ENCODE data around the gene BEST1.
"Not testable (repeated sequence)": the region's sequence is repeated elsewhere in the genome, so short reads cannot be mapped to it uniquely, and the experiment has no call there.

The BEST1 gene

GRCh38 chr11:61976420-61976800 lies 26.3 kb downstream of the BEST1 start:
- DNase-seq (ENCODE audit: low read depth in 1 of 2, low spot score in 1 of 2), result no peak

- no peak for DNase-seq (ENCODE audit: low read depth in 1 of 2, low spot score in 1 of 2)
These were observed 26.8 kb downstream of the BEST1 start for GRCh38 chr11:61976813-61977475.

- no peak for DNase-seq (ENCODE audit: low read depth in 1 of 2, low spot score in 1 of 2)
These were observed 28.8 kb downstream of the BEST1 start for GRCh38 chr11:61978703-61979661.

GRCh38 chr11:61980783-61981541 lies 30.8 kb downstream of the BEST1 start:
- no peak for DNase-seq (ENCODE audit: low read depth in 1 of 2, low spot score in 1 of 2)

DNA sequence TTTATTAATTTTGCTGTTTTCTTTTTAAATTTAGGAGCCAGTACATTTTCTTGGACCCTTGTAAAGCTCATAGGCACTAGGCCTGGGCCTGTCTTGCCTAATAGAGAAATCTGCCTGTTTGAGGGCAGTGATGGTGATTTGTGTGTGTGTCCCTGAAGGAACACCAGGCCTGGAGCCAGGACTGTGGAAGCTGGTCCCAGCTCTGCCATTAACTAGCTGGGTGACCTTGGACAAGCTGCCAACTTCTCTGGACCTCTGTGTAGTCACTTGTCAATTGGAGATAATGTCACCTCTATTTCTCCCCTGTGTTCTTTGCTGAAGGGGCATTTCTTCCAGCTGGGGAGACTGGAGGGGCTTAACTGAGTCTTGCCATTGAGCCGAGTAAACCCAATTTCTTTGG lies 33.3 kb downstream of the BEST1 start:
- DNase-seq (ENCODE audit: low read depth in 1 of 2, low spot score in 1 of 2), result no peak

DNA sequence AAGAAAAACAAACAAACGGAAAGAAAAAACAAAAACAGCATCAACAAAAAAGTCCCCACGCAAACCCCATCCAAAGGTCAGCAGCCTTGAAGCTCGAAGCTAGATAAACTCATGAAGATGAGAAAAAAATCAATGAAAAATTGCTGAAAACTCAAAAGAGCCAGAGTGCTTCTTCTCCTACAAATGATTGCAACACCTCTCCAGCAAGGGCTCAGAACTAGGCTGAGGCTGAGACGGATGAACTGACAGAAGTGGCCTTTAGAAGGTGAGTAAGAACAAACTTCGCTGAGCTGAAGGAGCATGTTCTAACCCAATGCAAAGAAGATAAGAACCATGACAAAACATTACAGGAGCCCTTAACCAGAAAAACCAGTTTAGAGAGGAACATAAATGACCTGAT lies 35.7 kb downstream of the BEST1 start:
- no peak for DNase-seq (ENCODE audit: low read depth in 1 of 2, low spot score in 1 of 2)

GRCh38 chr11:61994981-61995380 lies 44.8 kb downstream of the BEST1 start:
- DNase-seq (ENCODE audit: low read depth in 1 of 2, low spot score in 1 of 2), result no peak

DNA sequence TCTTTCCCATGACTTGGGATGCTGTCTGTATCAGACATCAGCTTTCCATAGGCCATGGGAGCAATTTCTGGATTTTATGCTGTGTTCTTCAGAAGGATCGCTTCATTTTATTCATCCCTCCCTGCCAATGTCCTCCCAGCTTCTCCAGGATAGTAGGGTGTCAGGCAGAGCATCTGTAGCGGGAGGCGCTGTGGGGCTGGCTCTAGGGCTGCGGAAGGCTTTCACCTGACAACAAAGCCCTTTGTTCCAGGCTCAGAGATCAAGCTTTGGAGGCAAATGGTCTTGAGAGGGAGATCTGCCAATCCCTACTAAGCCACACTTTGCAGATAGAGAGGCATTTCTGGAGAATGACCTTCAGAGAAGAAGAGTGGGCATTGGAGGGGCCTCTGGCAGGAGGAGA lies 46.8 kb downstream of the BEST1 start:
- DNase-seq (ENCODE audit: low read depth in 1 of 2, low spot score in 1 of 2), result no peak

DNA sequence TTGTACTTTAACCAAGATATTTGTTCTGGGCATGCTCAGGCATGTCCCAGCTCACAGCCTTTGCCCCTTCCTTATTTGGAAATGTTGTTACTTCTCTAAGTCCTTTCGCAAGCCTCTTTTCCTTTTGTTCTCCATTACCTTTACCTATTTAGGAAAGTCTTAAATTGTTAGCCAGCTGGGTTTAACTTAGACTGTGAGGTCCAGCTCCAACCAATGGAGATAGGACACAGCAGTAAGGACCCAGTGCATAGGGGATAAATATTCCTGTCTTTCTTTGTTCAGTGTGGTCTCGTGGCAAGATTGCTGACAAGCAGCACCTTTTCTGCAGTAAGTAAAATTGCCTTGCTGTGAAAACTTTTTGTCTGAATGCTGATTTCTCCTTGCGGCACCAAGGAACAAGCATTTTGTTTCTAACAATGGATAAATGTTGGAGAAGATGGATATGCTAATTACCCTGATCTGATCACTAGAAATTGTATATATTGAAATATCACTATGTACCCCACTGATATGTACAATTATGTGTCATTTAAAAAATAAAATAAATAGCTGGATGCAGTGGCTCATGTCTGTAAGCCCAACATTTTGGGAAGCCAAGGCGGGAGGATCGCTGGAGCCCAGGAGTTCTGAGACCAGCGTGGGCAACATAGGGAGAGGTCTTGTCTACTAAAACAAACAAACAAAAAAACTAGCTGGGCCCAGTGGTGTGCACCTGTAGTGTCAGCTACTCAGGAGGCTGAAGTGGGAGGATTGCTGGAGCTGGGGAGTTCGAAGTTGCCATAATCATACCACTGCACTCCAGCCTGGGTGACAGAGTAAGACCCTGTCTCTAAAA lies 49.2 kb downstream of the BEST1 start:
- no peak for DNase-seq (ENCODE audit: low read depth in 1 of 2, low spot score in 1 of 2)

- DNase-seq (ENCODE audit: low read depth in 1 of 2, low spot score in 1 of 2), result no peak
These were observed 50.6 kb downstream of the BEST1 start for GRCh38 chr11:62000539-62001446.

GRCh38 chr11:62001450-62002191 lies 51.5 kb downstream of the BEST1 start:
- DNase-seq (ENCODE audit: low read depth in 1 of 2, low spot score in 1 of 2), result no peak

- DNase-seq (ENCODE audit: low read depth in 1 of 2, low spot score in 1 of 2), result not testable (repeated sequence)
These were observed 52.1 kb downstream of the BEST1 start for GRCh38 chr11:62002283-62002682.

DNA sequence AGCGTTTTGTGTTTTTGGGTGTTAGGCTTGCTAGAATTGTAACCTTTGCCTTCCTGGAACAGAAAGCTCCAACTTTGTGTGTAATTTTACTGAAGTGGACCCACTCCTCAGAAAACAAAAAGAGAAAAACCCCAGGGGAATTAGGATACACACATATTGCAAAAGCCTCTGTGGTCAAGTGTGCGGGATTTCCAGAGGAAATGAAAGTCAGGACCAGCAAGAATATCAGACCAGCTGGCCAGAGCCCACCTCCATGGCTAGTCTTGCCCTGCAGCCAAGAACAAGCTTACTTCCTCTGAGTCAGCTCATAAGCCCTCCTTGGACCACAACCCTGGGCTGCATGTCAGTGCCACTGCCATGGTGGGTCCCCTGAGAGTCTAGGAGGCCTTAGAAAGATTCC lies 54.3 kb downstream of the BEST1 start:
- DNase-seq (ENCODE audit: low read depth in 1 of 2, low spot score in 1 of 2), result no peak

DNA sequence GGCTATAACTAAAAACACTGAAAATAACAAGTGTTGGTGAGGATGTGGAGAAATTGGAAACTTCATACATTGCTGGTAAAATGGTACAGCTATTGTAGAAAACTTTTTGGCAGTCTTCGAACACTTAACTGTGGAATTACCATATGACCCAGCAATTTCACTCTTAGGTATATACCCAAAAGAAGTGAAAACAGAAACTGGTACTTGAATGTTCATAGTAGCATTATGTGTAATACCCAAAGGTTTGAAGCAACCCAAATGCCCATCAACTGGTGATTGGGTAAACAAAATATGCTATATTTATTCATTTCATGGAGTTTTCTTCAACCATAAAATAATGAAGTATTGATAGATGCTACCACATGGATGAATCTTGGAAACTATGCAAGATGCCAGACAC lies 58.0 kb downstream of the BEST1 start:
- no peak for DNase-seq (ENCODE audit: low read depth in 1 of 2, low spot score in 1 of 2)

- DNase-seq (ENCODE audit: low read depth in 1 of 2, low spot score in 1 of 2), result no peak
These were observed 60.9 kb downstream of the BEST1 start for GRCh38 chr11:62010935-62011528.

DNA sequence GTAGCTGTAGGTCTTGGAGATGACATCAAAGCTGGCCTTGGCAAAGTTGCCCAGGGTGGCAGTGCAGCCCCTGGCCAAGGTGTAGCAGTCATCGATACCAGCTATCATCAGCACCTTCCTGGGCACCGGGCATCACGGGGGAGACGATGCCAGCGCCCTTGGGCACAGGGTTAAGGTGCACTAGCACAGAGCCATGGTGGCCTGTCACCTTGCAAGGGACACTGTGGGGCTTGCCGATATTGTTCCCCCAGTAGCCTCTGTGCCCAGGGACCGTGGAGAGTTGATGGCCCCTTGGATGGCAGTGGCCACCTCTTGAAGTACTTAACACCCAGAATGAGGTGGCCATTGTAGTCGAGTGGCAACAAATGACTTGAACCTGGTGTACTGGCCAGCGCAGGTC lies 61.7 kb downstream of the BEST1 start:
- no peak for DNase-seq (ENCODE audit: low read depth in 1 of 2, low spot score in 1 of 2)

GRCh38 chr11:62012451-62012831 lies 62.3 kb downstream of the BEST1 start:
- DNase-seq (ENCODE audit: low read depth in 1 of 2, low spot score in 1 of 2), result no peak

GRCh38 chr11:62012832-62013461 lies 62.8 kb downstream of the BEST1 start:
- no peak for DNase-seq (ENCODE audit: low read depth in 1 of 2, low spot score in 1 of 2)
